ENCODE measurements around the gene B9D2. TPM values are rescaled to one million over a fixed set of nuclear protein-coding genes. Genes with fewer than 3 reads are reported as not detected.

B9D2 gene
- total RNA-seq, 1 experiment from 2014 or later: 10.8 TPM

GRCh38 chr19:41392775-41393174 lies 28.8 kb upstream of the B9D2 start:
- H3K36me3 ChIP-seq (ENCODE audit: low read depth): 0 out of 2 replicates have a peak, but pooled peaks cover 6% of the 10 kb centered on the region
- no peak overlapping the region for H3K27ac ChIP-seq
- no TSS peak for BruUV-seq (replicated peaks)
- H3K79me2 ChIP-seq (ENCODE audit: low read depth): peaks cover 23% of the 10 kb centered on the region
- peaks cover 10% of the 10 kb centered on the region for H3K4me1 ChIP-seq (replicated peaks; ENCODE audit: insufficient read depth)
- ChIA-PET CTCF (no interaction called here), POLR2A (ENCODE audit: unreplicated experiment) (no interaction called here)
- no peaks in the 10 kb centered on the region for H3K9me3 ChIP-seq (ENCODE audit: insufficient read depth, low read depth)
- no peak overlapping the region for H3K4me2 ChIP-seq
- no peaks in the 10 kb centered on the region for H3K27me3 ChIP-seq (ENCODE audit: insufficient read depth, low read depth)
- no peak overlapping the region for H2AFZ ChIP-seq
- DNase-seq: no peak
- TF ChIP-seq EZH2 (IDR thresholded peaks at IDR 0.05; ENCODE audit: low read depth): no peak
- no peak for TF ChIP-seq CTCF (conservative IDR thresholded peaks at IDR 0.05)
- intact Hi-C loops (cut with micrococcal nuclease; ENCODE audit: unreplicated experiment): no loop called here
- peaks cover 7% of the 10 kb centered on the region; the same call in 1 of the 2 replicates for H3F3A ChIP-seq (ENCODE audit: insufficient read depth, low read depth)
- no peaks in the 10 kb centered on the region for H3K9me2 ChIP-seq (ENCODE audit: insufficient read depth)
- H3K4me3 ChIP-seq: no peak overlapping the region
- no peaks in the 10 kb centered on the region; the same call in none of the 2 replicates for H4K20me1 ChIP-seq (ENCODE audit: insufficient read depth)

- no peaks in the 10 kb centered on the region for H3K9me3 ChIP-seq (ENCODE audit: insufficient read depth, low read depth)
- 0 out of 2 replicates have a peak, but pooled peaks cover 6% of the 10 kb centered on the region for H3K36me3 ChIP-seq (ENCODE audit: low read depth)
Measured at GRCh38 chr19:41391618-41392017, 27.7 kb upstream of the B9D2 start.

GRCh38 chr19:41386442-41386841 lies 22.5 kb upstream of the B9D2 start:
- H3K9me3 ChIP-seq (ENCODE audit: insufficient read depth, low read depth): no peaks in the 10 kb centered on the region
- CTCF ChIA-PET: interaction anchor here (0.5 to 0.6 kb wide), 2 partner anchors 9 to 54 kb away, joined by 3 read pairs; no protein-coding TSS in a partner anchor
- no peak overlapping the region for H3K4me2 ChIP-seq
- BruUV-seq (replicated peaks): no TSS peak
- H3K4me3 ChIP-seq: no peak overlapping the region
- H3K79me2 ChIP-seq (ENCODE audit: low read depth): no peaks in the 10 kb centered on the region
- H3K27ac ChIP-seq: no peak overlapping the region
- H4K20me1 ChIP-seq (ENCODE audit: insufficient read depth): no peaks in the 10 kb centered on the region
- POLR2A ChIA-PET (ENCODE audit: unreplicated experiment): interaction anchor here (0.6 kb wide), 1 partner anchor 160 kb away, joined by 4 read pairs; no protein-coding TSS in a partner anchor
- no peaks in the 10 kb centered on the region for H3K27me3 ChIP-seq (ENCODE audit: insufficient read depth, low read depth)
- intact Hi-C loops (cut with micrococcal nuclease; ENCODE audit: unreplicated experiment): no loop called here
- H2AFZ ChIP-seq: no peak overlapping the region
- no peaks in the 10 kb centered on the region for H3K9me2 ChIP-seq (ENCODE audit: insufficient read depth)
- DNase-seq: no peak
- peaks cover 13% of the 10 kb centered on the region; the same call in 1 of the 2 replicates for H3F3A ChIP-seq (ENCODE audit: insufficient read depth, low read depth)
- TF ChIP-seq CTCF (conservative IDR thresholded peaks at IDR 0.05): no peak
- no peak for TF ChIP-seq EZH2 (IDR thresholded peaks at IDR 0.05; ENCODE audit: low read depth)
- 0 out of 2 replicates have a peak, but pooled peaks cover 6% of the 10 kb centered on the region for H3K36me3 ChIP-seq (ENCODE audit: low read depth)
- H3K4me1 ChIP-seq (replicated peaks; ENCODE audit: insufficient read depth): no peaks in the 10 kb centered on the region

More at GRCh38 chr19:41391618-41392017, 27.7 kb upstream of the B9D2 start:
- intact Hi-C loops (cut with micrococcal nuclease; ENCODE audit: unreplicated experiment): no loop called here
- no TSS peak for BruUV-seq (replicated peaks)
- H4K20me1 ChIP-seq (ENCODE audit: insufficient read depth): no peaks in the 10 kb centered on the region; the same call in none of the 2 replicates
- H3K9me2 ChIP-seq (ENCODE audit: insufficient read depth): no peaks in the 10 kb centered on the region
- H2AFZ ChIP-seq: no peak overlapping the region
- no peak overlapping the region for H3K27ac ChIP-seq
- DNase-seq: no peak
- POLR2A ChIA-PET (ENCODE audit: unreplicated experiment): no interaction called here
- H3K4me1 ChIP-seq (replicated peaks; ENCODE audit: insufficient read depth): peaks cover 10% of the 10 kb centered on the region
- no peaks in the 10 kb centered on the region for H3K27me3 ChIP-seq (ENCODE audit: insufficient read depth, low read depth)
- no peak overlapping the region for H3K4me2 ChIP-seq
- peaks cover 7% of the 10 kb centered on the region; the same call in 1 of the 2 replicates for H3F3A ChIP-seq (ENCODE audit: insufficient read depth, low read depth)
- TF ChIP-seq CTCF (conservative IDR thresholded peaks at IDR 0.05) (no peak), EZH2 (IDR thresholded peaks at IDR 0.05; ENCODE audit: low read depth) (no peak)
- H3K4me3 ChIP-seq: no peak overlapping the region
- CTCF ChIA-PET: no interaction called here
- peaks cover 18% of the 10 kb centered on the region for H3K79me2 ChIP-seq (ENCODE audit: low read depth)
